Keratinocyte (primary cell): ENCODE results near the gene CTNND2. TPM values are rescaled to one million over a fixed set of nuclear protein-coding genes. Genes with fewer than 3 reads are reported as not detected.

Experiments
- DNase-seq: peaks from one replicate; pipeline ENCODE4 v3.0.0-alpha.2; 2011; ENCODE audit warnings: low read depth, missing footprints, low spot score
- FAIRE-seq: peaks from 2 replicates; lab custom pipeline; 2011; peaks lifted over from hg19 to GRCh38; lab: Jason Lieb, UNC
- H2AFZ ChIP-seq: 2 replicates; pipeline ENCODE4 v1.6.0; 2012; ENCODE audit warnings: low read length, control low read depth, inconsistent platforms; ENCODE audit not compliant: control insufficient read depth
- H3K27ac ChIP-seq: 2 replicates; pipeline ENCODE4 v1.5.1; 2011; ENCODE audit warnings: low read length; ENCODE audit not compliant: control insufficient read depth, insufficient read depth
- H3K27me3 ChIP-seq: 3 replicates; pipeline ENCODE4 v1.6.0; 2011; ENCODE audit warnings: low read length; ENCODE audit not compliant: control insufficient read depth, insufficient read depth; ENCODE audit errors: extremely low read depth
- H3K36me3 ChIP-seq, 2 experiments: 2 replicates in 1 of 2; 3 replicates in 1 of 2; pipeline ENCODE4 v1.5.1; 2011; ENCODE audit warnings: low read length in 2 of 2, mild to moderate bottlenecking in 1 of 2; ENCODE audit not compliant: control insufficient read depth in 2 of 2, insufficient read depth in 2 of 2; ENCODE audit errors: extremely low read depth in 1 of 2
- H3K4me1 ChIP-seq: 3 replicates; pipeline ENCODE4 v1.5.1; 2011; ENCODE audit warnings: low read length; ENCODE audit not compliant: control insufficient read depth, insufficient read depth; ENCODE audit errors: extremely low read depth
- H3K4me2 ChIP-seq: 3 replicates; pipeline ENCODE4 v1.6.0; 2011; ENCODE audit warnings: low read depth, low read length; ENCODE audit not compliant: control insufficient read depth, insufficient read depth; ENCODE audit errors: extremely low read depth
- H3K4me3 ChIP-seq, 3 experiments: fragments of 200-600 bp in 1 of 3; sonication (generic) in 1 of 3; 2 replicates in 2 of 3; 3 replicates in 1 of 3; pipeline ENCODE4 v1.5.1; 2011 to 2016; ENCODE audit warnings: low read length in 3 of 3, mild to moderate bottlenecking in 3 of 3, control low read depth in 2 of 3, inconsistent platforms in 1 of 3, low read depth in 1 of 3, mixed read lengths in 1 of 3, mixed run types in 1 of 3, moderate library complexity in 1 of 3; ENCODE audit not compliant: control insufficient read depth in 2 of 3, insufficient read depth in 2 of 3; ENCODE audit errors: extremely low read depth in 1 of 3
- H3K79me2 ChIP-seq: 2 replicates; pipeline ENCODE4 v1.6.0; 2012; ENCODE audit warnings: low read length; ENCODE audit not compliant: control insufficient read depth, insufficient read depth
- H3K9ac ChIP-seq: 3 replicates; pipeline ENCODE4 v1.6.0; 2011; ENCODE audit warnings: low read length; ENCODE audit not compliant: control insufficient read depth, insufficient read depth; ENCODE audit errors: extremely low read depth
- H3K9me1 ChIP-seq: 3 replicates; pipeline ENCODE4 v1.6.0; 2011; ENCODE audit warnings: low read length; ENCODE audit not compliant: control insufficient read depth, insufficient read depth; ENCODE audit errors: extremely low read depth
- H3K9me3 ChIP-seq: 2 replicates; pipeline ENCODE4 v1.5.1; 2012; ENCODE audit warnings: low read depth, low read length; ENCODE audit not compliant: control insufficient read depth
- H4K20me1 ChIP-seq: 3 replicates; pipeline ENCODE4 v1.6.0; 2011; ENCODE audit warnings: low read length; ENCODE audit not compliant: control insufficient read depth, insufficient read depth; ENCODE audit errors: extremely low read depth
- EZH2 ChIP-seq: IDR thresholded peaks from one replicate; pipeline ENCODE4 v1.6.1; 2012; ENCODE audit warnings: inconsistent platforms, mild to moderate bottlenecking, low read length, moderate library complexity
- dilution Hi-C: fragments of 300-500 bp; cut with MboI; formaldehyde crosslinking; loops from one replicate; pipeline ENCODE4 v1.7.0; 2020; ENCODE audit warnings: low sequenced_read_pairs; ENCODE audit not compliant: extremely low pct_ligation_motif_present
- polyA plus RNA-seq, 5 experiments: library from polyadenylated mRNA; depleted of rRNA in 3 of 5; stranded (reverse) in 3 of 5; stranded (forward) in 1 of 5; unstranded in 1 of 5; fragments of >200 nt; gene quantifications; 1 replicate in 1 of 5; 2 replicates in 3 of 5; 3 replicates in 1 of 5; pipeline versions ENCODE4 v1.2.1 to v1.2.3, GENCODE V29; 2011 to 2012; ENCODE audit warnings: missing spikeins in 2 of 5, low read depth in 1 of 5, low replicate concordance in 1 of 5
- TF ChIP-seq, protein P1 (sequence below), 3 experiments: IDR thresholded peaks in 1 of 3; conservative IDR thresholded peaks in 1 of 3; optimal IDR thresholded peaks in 1 of 3; 2 replicates in 2 of 3; 3 replicates in 1 of 3; pipeline versions ENCODE3 to v1.5.1; 2011; ENCODE audit warnings: low read length in 3 of 3, mild to moderate bottlenecking in 3 of 3, moderate library complexity in 2 of 3, control low read depth in 1 of 3, inconsistent platforms in 1 of 3; ENCODE audit not compliant: insufficient read depth in 2 of 3; ENCODE audit errors: extremely low read depth in 1 of 3

The CTNND2 gene
- polyA plus RNA-seq, 1 donor (not counting 4 experiments of a cell fraction or from before 2014, with no cell fraction given) = not detected

DNA sequence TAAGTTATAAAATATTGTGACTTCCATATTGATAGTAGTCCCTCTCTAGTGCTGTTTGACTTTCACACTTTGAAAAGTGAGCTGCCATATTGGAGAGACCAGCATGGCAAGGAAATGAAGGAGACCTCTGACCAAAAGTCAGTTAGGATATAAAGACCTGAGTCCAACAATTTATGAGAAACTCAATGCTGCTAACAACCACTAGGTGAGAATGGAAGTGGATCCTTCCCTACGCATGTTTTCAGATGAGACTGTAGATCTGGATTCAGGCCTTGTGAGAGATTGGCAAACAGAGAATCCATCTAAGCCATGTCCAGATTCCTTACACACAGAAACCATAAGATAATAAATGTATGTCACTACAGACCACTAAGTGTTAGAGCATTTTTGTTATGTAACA, 81.6 kb downstream of the CTNND2 start:
- H3K9me1 ChIP-seq = no peaks in the 10 kb centered on the region
- FAIRE-seq (no peak), DNase-seq (no peak)
- no peak overlapping the region for H3K4me2 ChIP-seq
- TF ChIP-seq, protein P1, sequence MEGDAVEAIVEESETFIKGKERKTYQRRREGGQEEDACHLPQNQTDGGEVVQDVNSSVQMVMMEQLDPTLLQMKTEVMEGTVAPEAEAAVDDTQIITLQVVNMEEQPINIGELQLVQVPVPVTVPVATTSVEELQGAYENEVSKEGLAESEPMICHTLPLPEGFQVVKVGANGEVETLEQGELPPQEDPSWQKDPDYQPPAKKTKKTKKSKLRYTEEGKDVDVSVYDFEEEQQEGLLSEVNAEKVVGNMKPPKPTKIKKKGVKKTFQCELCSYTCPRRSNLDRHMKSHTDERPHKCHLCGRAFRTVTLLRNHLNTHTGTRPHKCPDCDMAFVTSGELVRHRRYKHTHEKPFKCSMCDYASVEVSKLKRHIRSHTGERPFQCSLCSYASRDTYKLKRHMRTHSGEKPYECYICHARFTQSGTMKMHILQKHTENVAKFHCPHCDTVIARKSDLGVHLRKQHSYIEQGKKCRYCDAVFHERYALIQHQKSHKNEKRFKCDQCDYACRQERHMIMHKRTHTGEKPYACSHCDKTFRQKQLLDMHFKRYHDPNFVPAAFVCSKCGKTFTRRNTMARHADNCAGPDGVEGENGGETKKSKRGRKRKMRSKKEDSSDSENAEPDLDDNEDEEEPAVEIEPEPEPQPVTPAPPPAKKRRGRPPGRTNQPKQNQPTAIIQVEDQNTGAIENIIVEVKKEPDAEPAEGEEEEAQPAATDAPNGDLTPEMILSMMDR (optimal IDR thresholded peaks at IDR 0.05 in 1 of 3, IDR thresholded peaks at IDR 0.05 in 1 of 3, conservative IDR thresholded peaks at IDR 0.05 in 1 of 3; ENCODE audit: extremely low read depth in 1 of 3, insufficient read depth in 2 of 3, low read length in 3 of 3) = no peak
- TF ChIP-seq EZH2 = no peak
- no peak overlapping the region for H3K4me3 ChIP-seq
- no peak overlapping the region for H2AFZ ChIP-seq
- H3K27ac ChIP-seq = no peak overlapping the region
- H4K20me1 ChIP-seq = no peaks in the 10 kb centered on the region
- H3K4me1 ChIP-seq = no peaks in the 10 kb centered on the region
- no peaks in the 10 kb centered on the region for H3K79me2 ChIP-seq
- no peaks in the 10 kb centered on the region for H3K27me3 ChIP-seq
- H3K9ac ChIP-seq = no peak overlapping the region
- peaks cover 2% of the 10 kb centered on the region for H3K9me3 ChIP-seq
- dilution Hi-C loops = no loop called here
- H3K36me3 ChIP-seq = no peaks in the 10 kb centered on the region

GRCh38 chr5:11815916-11816315, 88.3 kb downstream of the CTNND2 start:
- no peaks in the 10 kb centered on the region for H3K9me1 ChIP-seq
- no peak overlapping the region for H3K27ac ChIP-seq
- dilution Hi-C loops = no loop called here
- H2AFZ ChIP-seq = no peak overlapping the region
- H3K4me3 ChIP-seq = no peak overlapping the region
- DNase-seq = no peak
- H3K36me3 ChIP-seq = no peaks in the 10 kb centered on the region
- H3K4me2 ChIP-seq = no peak overlapping the region
- H3K79me2 ChIP-seq = no peaks in the 10 kb centered on the region
- no peak overlapping the region for H3K9ac ChIP-seq
- H3K4me1 ChIP-seq = no peaks in the 10 kb centered on the region
- no peaks in the 10 kb centered on the region for H3K9me3 ChIP-seq
- no peak for TF ChIP-seq EZH2
- TF ChIP-seq, protein P1 (optimal IDR thresholded peaks at IDR 0.05 in 1 of 3, IDR thresholded peaks at IDR 0.05 in 1 of 3, conservative IDR thresholded peaks at IDR 0.05 in 1 of 3; ENCODE audit: extremely low read depth in 1 of 3, insufficient read depth in 2 of 3, low read length in 3 of 3) = no peak
- FAIRE-seq = no peak
- no peaks in the 10 kb centered on the region for H4K20me1 ChIP-seq
- H3K27me3 ChIP-seq = no peaks in the 10 kb centered on the region
